ENCODE results near the gene ANKS3. TPM values are rescaled to one million over a fixed set of nuclear protein-coding genes. Genes with fewer than 3 reads are reported as not detected.
A peak's percentile ranks its signal among the peaks of the same experiment; 100 is the strongest.

ANKS3 gene
- total and polyA plus RNA-seq, 8 donors = 8.7 to 69.1 (median 12.6) TPM

- 88 to 90% methylated on average over 10 of the region's 10 CpGs for whole genome bisulfite sequencing, 2 donors
- no peaks in the 10 kb centered on the region for H3K27me3 ChIP-seq
- H3K27ac ChIP-seq = no peak overlapping the region
- no peaks in the 10 kb centered on the region for H3K4me1 ChIP-seq
- FAIRE-seq = no peak
- no peak for ATAC-seq
- DNase-seq = peak in 1 of 6 donors; percentile 42
- no peaks in the 10 kb centered on the region for H3K9me3 ChIP-seq
- no peak overlapping the region for H3K4me3 ChIP-seq
- intact Hi-C loops (cut with DNase I) = no loop called here
- TF ChIP-seq CTCF (IDR thresholded peaks at IDR 0.05) = no peak
- H3K36me3 ChIP-seq = peaks cover 3 to 24% (median 6%) of the 10 kb centered on the region in 3 donors
Observed at GRCh38 chr16:4749700-4750257, 15.7 kb upstream of the ANKS3 start.

GRCh38 chr16:4748682-4749411 is 14.8 kb upstream of the ANKS3 start:
- H3K4me1 ChIP-seq = no peaks in the 10 kb centered on the region
- no peak for FAIRE-seq
- TF ChIP-seq CTCF (IDR thresholded peaks at IDR 0.05) = no peak
- H3K9me3 ChIP-seq = no peaks in the 10 kb centered on the region
- H3K27ac ChIP-seq = no peak overlapping the region
- WGBS, 2 donors = 86 to 88% methylated on average over 16 of the region's 16 CpGs
- H3K36me3 ChIP-seq = peaks cover 3 to 23% (median 6%) of the 10 kb centered on the region in 3 donors
- no peak for ATAC-seq
- H3K27me3 ChIP-seq = no peaks in the 10 kb centered on the region
- H3K4me3 ChIP-seq = no peak overlapping the region
- intact Hi-C loops (cut with DNase I) = no loop called here
- DNase-seq = peak in 2 of 6 donors; percentile 39 to 52

DNA sequence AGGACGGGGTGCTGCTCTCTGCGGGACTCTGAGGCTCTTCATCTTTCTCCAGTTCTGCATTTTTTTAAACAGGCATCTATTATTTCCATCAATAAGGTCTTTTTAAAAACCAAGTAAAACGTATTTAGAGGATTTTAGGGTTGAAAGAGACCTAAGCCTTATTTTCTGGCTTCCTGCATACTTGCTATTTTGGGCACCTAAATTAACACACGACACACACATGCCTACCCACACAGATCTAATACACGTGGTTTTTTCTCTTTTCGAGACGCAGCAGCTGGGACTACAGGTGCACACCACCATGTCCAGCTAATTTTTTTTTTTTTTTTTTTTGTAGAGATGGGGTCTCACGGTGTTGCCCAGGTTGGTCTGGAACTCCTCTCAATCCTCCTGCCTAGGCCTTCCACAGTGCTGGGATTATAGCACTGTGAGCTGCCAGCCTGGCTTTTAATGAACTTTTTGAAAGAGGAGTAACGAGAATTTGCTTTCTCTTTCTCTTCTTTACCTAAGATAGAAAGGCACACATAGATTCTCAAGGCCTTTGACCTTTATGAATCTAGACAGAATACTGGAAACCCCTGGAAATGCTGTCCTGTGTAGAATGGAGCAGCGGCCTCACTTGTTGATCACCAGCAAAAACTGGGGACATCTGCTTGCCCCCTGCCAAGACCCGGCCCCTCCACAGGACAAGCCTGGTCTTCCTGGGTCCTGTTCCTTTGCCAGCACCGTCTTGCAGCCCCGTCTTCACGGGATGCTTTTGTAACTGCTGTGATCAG is 14.0 kb upstream of the ANKS3 start:
- H3K4me3 ChIP-seq = no peak overlapping the region
- H3K27ac ChIP-seq = no peak overlapping the region
- intact Hi-C loops (cut with DNase I) = no loop called here
- H3K4me1 ChIP-seq = no peaks in the 10 kb centered on the region
- H3K27me3 ChIP-seq = no peaks in the 10 kb centered on the region
- DNase-seq (no peak), FAIRE-seq (no peak), ATAC-seq (no peak)
- H3K9me3 ChIP-seq = no peaks in the 10 kb centered on the region
- peaks cover 3 to 18% (median 6%) of the 10 kb centered on the region in 3 donors for H3K36me3 ChIP-seq
- TF ChIP-seq CTCF (IDR thresholded peaks at IDR 0.05) = no peak
- WGBS, 2 donors = 82 to 88% methylated on average over 14 of the region's 14 CpGs

- peak in 1 of 4 donors; percentile 4 for ATAC-seq
- no peak overlapping the region for H3K27ac ChIP-seq
Observed at GRCh38 chr16:4746991-4747574, 13.0 kb upstream of the ANKS3 start.

More at GRCh38 chr16:4746991-4747574, 13.0 kb upstream of the ANKS3 start:
- intact Hi-C loops (cut with DNase I) = no loop called here
- peak in 2 of 6 donors; percentile 53 to 59 for DNase-seq
- H3K4me3 ChIP-seq = no peak overlapping the region
- H3K9me3 ChIP-seq = no peaks in the 10 kb centered on the region
- no peaks in the 10 kb centered on the region for H3K27me3 ChIP-seq
- 70 to 72% methylated on average over 13 to 15 of the region's 15 CpGs for WGBS, 2 donors
- H3K36me3 ChIP-seq = peaks cover 0 to 8% (median 3%) of the 10 kb centered on the region in 3 donors
- TF ChIP-seq CTCF (IDR thresholded peaks at IDR 0.05) = no peak
- no peak for FAIRE-seq
- H3K4me1 ChIP-seq = no peaks in the 10 kb centered on the region
